GM19324 (cell line): ENCODE measurements around the gene EPB41L4B.
"Not testable (repeated sequence)": the region's sequence is repeated elsewhere in the genome, so short reads cannot be mapped to it uniquely, and the experiment has no call there.

Source experiments
- ATAC-seq: cut with Tn5 transposase; IDR thresholded peaks from one replicate; pipeline ENCODE4 v1.9.1; 2021; ENCODE audit warnings: mild to moderate bottlenecking, moderate library complexity; ENCODE audit not compliant: unreplicated experiment, low FRiP score

The EPB41L4B gene

GRCh38 chr9:109133533-109133932 lies 187.3 kb downstream of the EPB41L4B start:
- ATAC-seq, result no peak

- no peak for ATAC-seq
Measured at GRCh38 chr9:109132567-109133021, 188.3 kb downstream of the EPB41L4B start.

- no peak for ATAC-seq
Measured at GRCh38 chr9:109129470-109130197, 191.2 kb downstream of the EPB41L4B start.

- not testable (repeated sequence) for ATAC-seq
Measured at GRCh38 chr9:109126671-109127070, 194.2 kb downstream of the EPB41L4B start.

GRCh38 chr9:109124121-109124520 lies 196.7 kb downstream of the EPB41L4B start:
- no peak for ATAC-seq

- peak; percentile 32 for ATAC-seq
Measured at GRCh38 chr9:109122726-109123621, 197.9 kb downstream of the EPB41L4B start.
